GM19463 (cell line): ENCODE data around the gene RAD51C.
"Not testable (repeated sequence)": the region's sequence is repeated elsewhere in the genome, so short reads cannot be mapped to it uniquely, and the experiment has no call there.

Source experiments
- ATAC-seq: cut with Tn5 transposase; IDR thresholded peaks from one replicate; pipeline ENCODE4 v1.9.1; 2021; ENCODE audit warnings: mild to moderate bottlenecking, moderate library complexity; ENCODE audit not compliant: unreplicated experiment

RAD51C gene

GRCh38 chr17:58734040-58734439, 41.6 kb downstream of the RAD51C start:
- ATAC-seq: no peak

- ATAC-seq: no peak
These were observed 42.4 kb downstream of the RAD51C start for GRCh38 chr17:58734811-58735210.

GRCh38 chr17:58741121-58741625, 48.8 kb downstream of the RAD51C start:
- ATAC-seq: no peak

GRCh38 chr17:58747674-58748073, 55.3 kb downstream of the RAD51C start:
- no peak for ATAC-seq

GRCh38 chr17:58749627-58750026, 57.2 kb downstream of the RAD51C start:
- not testable (repeated sequence) for ATAC-seq

- ATAC-seq: no peak
These were observed 60.6 kb downstream of the RAD51C start for GRCh38 chr17:58753026-58753425.

- no peak for ATAC-seq
These were observed 62.8 kb downstream of the RAD51C start for GRCh38 chr17:58755269-58755576.

GRCh38 chr17:58755577-58756245, 63.3 kb downstream of the RAD51C start, which contains the start of gene PPM1E:
PPM1E (plus strand) TSS chr17:58755854.
- ATAC-seq: peak; percentile 54

GRCh38 chr17:58756246-58757161, 64.1 kb downstream of the RAD51C start:
- ATAC-seq: no peak

GRCh38 chr17:58757162-58757613, 64.8 kb downstream of the RAD51C start:
- ATAC-seq: no peak

GRCh38 chr17:58758890-58759289, 66.5 kb downstream of the RAD51C start:
- ATAC-seq: no peak

- no peak for ATAC-seq
These were observed 67.1 kb downstream of the RAD51C start for GRCh38 chr17:58759522-58759921.

GRCh38 chr17:58760248-58760647, 67.8 kb downstream of the RAD51C start:
- ATAC-seq: no peak

- ATAC-seq: no peak
These were observed 70.9 kb downstream of the RAD51C start for GRCh38 chr17:58763263-58763662.

- ATAC-seq: no peak
These were observed 72.0 kb downstream of the RAD51C start for GRCh38 chr17:58764373-58764772.

GRCh38 chr17:58778482-58778881, 86.1 kb downstream of the RAD51C start:
- not testable (repeated sequence) for ATAC-seq

- no peak for ATAC-seq
These were observed 87.0 kb downstream of the RAD51C start for GRCh38 chr17:58779446-58779845.

GRCh38 chr17:58783380-58783779, 91.0 kb downstream of the RAD51C start:
- ATAC-seq: no peak

- no peak for ATAC-seq
These were observed 92.7 kb downstream of the RAD51C start for GRCh38 chr17:58785097-58785496.
